Progenitor cell of endocrine pancreas (in vitro differentiated cells): Measurements from ENCODE around the gene CDYL. TPM values are rescaled to one million over a fixed set of nuclear protein-coding genes. Genes with fewer than 3 reads are reported as not detected.

Source experiments
- DNase-seq: peaks from one replicate; pipeline ENCODE4 v3.0.0; 2021; ENCODE audit warnings: low spot score; ENCODE audit not compliant: unreplicated experiment
- H3K27ac Mint-ChIP-seq: 2 replicates; pipeline ENCODE4 v1.8.0; 2021; ENCODE audit warnings: mild to moderate bottlenecking, moderate library complexity, mixed read lengths
- H3K27me3 Mint-ChIP-seq: 2 replicates; pipeline ENCODE4 v1.8.0; 2021; ENCODE audit warnings: mixed read lengths
- H3K36me3 Mint-ChIP-seq: 2 replicates; pipeline ENCODE4 v1.8.0; 2022; ENCODE audit warnings: mixed read lengths; ENCODE audit not compliant: insufficient read depth
- H3K4me1 Mint-ChIP-seq: 2 replicates; pipeline ENCODE4 v1.8.0; 2021; ENCODE audit warnings: low read depth, mixed read lengths
- H3K4me3 Mint-ChIP-seq: 2 replicates; pipeline ENCODE4 v1.8.0; 2021; ENCODE audit warnings: low read depth, mild to moderate bottlenecking, moderate library complexity, mixed read lengths
- H3K9me3 Mint-ChIP-seq: 2 replicates; pipeline ENCODE4 v1.8.0; 2021; ENCODE audit warnings: low read depth, mixed read lengths
- total RNA-seq: library from RNA; stranded (reverse); gene quantifications from 2 replicates; pipeline ENCODE4 v1.2.1, GENCODE V29; 2021
- TF ChIP-seq, protein P1 (sequence below): fragments of 200-600 bp; sonication (generic); IDR thresholded peaks from one replicate; pipeline ENCODE4 v1.5.0; 2021; ENCODE audit warnings: antibody characterized with exemption, mild to moderate bottlenecking; ENCODE audit not compliant: unreplicated experiment

CDYL gene
- total RNA-seq, 1 donor from 2014 or later, result 78.3 TPM

DNA sequence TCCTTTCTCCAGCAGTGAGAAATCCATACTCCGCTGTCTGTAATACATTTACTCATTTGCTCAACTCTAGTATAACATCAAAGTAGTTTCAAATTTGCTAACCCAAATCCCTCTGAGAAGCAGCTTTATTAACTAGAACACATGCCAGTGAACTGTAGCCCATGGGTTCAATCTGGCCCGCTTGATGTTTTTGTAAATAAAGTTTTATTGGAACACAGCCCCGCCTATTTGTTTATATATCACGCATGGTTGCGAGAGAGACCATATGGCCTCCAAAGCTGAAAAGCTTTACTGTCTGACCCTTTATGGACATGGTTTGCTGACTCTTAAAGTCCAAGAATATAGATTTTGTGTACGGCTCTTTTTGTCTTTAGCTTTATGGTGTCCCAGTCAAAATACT is 32.2 kb downstream of the CDYL start:
- H3K4me3 Mint-ChIP-seq, result no peak overlapping the region
- DNase-seq, result no peak
- peaks cover 14% of the 10 kb centered on the region for H3K36me3 Mint-ChIP-seq
- no peaks in the 10 kb centered on the region for H3K27me3 Mint-ChIP-seq
- H3K27ac Mint-ChIP-seq, result no peak overlapping the region
- H3K9me3 Mint-ChIP-seq, result peaks cover 17% of the 10 kb centered on the region
- TF ChIP-seq, protein P1, sequence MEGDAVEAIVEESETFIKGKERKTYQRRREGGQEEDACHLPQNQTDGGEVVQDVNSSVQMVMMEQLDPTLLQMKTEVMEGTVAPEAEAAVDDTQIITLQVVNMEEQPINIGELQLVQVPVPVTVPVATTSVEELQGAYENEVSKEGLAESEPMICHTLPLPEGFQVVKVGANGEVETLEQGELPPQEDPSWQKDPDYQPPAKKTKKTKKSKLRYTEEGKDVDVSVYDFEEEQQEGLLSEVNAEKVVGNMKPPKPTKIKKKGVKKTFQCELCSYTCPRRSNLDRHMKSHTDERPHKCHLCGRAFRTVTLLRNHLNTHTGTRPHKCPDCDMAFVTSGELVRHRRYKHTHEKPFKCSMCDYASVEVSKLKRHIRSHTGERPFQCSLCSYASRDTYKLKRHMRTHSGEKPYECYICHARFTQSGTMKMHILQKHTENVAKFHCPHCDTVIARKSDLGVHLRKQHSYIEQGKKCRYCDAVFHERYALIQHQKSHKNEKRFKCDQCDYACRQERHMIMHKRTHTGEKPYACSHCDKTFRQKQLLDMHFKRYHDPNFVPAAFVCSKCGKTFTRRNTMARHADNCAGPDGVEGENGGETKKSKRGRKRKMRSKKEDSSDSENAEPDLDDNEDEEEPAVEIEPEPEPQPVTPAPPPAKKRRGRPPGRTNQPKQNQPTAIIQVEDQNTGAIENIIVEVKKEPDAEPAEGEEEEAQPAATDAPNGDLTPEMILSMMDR, result no peak
- H3K4me1 Mint-ChIP-seq, result peaks cover 9% of the 10 kb centered on the region

DNA sequence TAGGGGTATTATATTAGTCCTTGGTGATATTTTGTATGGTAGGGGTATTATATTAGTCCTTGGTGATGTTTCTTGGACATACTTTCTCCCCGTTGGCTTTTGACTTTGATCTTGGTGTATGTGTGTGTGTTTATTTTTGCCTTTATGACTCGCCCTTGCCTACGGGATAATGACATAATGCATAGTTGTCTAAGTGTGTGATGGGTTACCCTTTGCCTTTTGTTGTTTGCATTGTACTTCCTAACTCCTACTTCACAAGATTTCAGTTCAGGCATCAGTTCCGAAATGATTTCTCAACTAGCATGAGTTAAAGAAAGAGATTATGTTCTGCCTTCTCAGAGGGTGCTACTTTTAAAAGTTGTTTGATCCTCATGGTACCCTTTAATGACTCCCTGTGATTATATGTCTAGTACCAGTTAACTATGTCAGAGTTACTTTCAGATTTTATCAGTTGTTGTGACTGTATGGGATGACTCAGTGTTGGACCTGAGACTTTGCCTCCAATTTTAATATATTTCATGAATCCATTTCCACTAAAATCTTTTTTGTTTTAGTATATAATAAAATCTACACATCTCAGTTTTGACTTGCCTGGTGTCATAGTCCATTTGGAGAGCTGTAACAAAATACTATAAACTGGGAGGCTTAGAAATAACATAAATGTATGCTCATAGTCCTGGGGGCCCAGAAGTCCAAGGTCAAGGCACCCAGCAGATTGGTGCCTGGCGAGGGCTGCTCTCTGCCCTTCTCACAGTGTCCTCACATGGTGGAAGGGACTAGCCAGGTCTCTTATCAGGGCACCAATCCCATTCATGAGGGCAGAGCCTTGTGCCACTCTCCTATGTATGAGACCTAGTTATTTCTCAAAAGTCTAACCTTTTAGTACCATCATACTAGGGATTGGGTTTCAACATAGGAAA is 34.1 kb downstream of the CDYL start:
- Mint-ChIP-seq H3K9me3 (peaks cover 17% of the 10 kb centered on the region), H3K4me3 (no peak overlapping the region), H3K27me3 (no peaks in the 10 kb centered on the region), H3K4me1 (peaks cover 2% of the 10 kb centered on the region), H3K36me3 (peaks cover 14% of the 10 kb centered on the region), H3K27ac (no peak overlapping the region)
- no peak for DNase-seq
- TF ChIP-seq, protein P1, result no peak

DNA sequence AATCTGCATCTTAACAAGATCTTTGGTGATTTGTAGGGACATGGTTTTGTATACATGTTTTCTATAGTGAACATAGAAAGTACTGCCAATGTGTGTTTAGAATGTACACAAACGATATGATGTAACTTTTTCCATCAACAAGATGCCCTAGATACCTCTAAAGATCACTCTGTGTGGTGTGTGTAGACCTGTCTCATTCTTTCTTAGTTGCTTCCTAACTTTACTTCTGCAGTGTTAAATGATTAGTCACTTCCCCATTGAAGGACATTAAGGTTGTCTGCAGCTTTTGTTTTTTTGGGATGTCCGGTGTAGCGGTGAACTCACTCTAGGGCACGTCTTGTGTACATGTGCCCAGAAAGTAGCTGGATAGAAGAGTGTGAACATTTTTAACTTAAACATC is 35.9 kb downstream of the CDYL start:
- Mint-ChIP-seq H3K36me3 (peaks cover 14% of the 10 kb centered on the region), H3K4me1 (no peaks in the 10 kb centered on the region), H3K27me3 (no peaks in the 10 kb centered on the region), H3K27ac (no peak overlapping the region), H3K9me3 (peaks cover 17% of the 10 kb centered on the region), H3K4me3 (no peak overlapping the region)
- TF ChIP-seq, protein P1, result no peak
- DNase-seq, result no peak

DNA sequence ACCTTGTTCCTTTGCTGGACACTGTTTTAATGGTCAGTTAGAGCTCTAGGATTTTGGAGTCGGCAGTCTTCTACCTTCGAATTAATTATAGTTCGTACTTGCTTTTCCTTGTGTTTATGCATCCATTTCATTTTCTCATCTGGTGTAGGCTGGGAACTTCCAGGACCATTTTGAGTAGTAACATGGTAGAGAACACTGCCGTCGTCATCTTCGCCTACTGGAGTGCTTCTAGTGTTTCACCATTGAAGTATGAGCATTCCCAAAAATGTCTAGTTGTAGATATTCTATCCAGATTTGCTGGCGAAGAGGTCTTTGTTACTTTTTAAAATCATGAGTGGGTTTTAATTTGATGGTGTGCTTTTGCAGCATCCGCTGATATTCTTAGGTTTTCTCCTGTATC is 36.9 kb downstream of the CDYL start:
- Mint-ChIP-seq H3K27ac (no peak overlapping the region), H3K36me3 (peaks cover 12% of the 10 kb centered on the region), H3K9me3 (peaks cover 17% of the 10 kb centered on the region), H3K27me3 (no peaks in the 10 kb centered on the region), H3K4me1 (no peaks in the 10 kb centered on the region), H3K4me3 (no peak overlapping the region)
- TF ChIP-seq, protein P1, result no peak
- DNase-seq, result no peak

DNA sequence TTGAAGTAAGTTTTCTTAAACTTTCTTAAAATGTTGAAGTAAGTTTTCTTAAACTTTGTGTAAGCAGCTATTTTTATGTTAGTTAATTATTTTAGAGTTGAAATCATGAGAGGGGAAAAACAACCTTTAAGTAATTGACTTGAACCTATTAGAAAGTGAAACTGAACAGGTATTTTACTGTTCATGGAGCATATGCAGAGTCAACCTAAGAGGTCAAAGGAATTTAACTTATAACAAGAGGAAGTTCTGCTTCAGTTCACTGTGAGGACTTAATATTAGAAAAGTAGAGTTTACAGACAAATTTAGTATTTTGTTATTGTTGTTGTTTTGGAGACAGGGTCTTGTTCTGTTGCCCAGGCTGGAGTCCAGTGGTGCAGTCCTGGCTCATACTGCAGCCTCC is 38.0 kb downstream of the CDYL start:
- H3K9me3 Mint-ChIP-seq, result peaks cover 6% of the 10 kb centered on the region

More for the DNA sequence above, 38.0 kb downstream of the CDYL start:
- peaks cover 5% of the 10 kb centered on the region for H3K36me3 Mint-ChIP-seq
- H3K4me1 Mint-ChIP-seq, result peaks cover 4% of the 10 kb centered on the region
- no peaks in the 10 kb centered on the region for H3K27me3 Mint-ChIP-seq
- H3K4me3 Mint-ChIP-seq, result no peak overlapping the region
- no peak overlapping the region for H3K27ac Mint-ChIP-seq
- TF ChIP-seq, protein P1, result no peak
- DNase-seq, result no peak
